T-helper 1 cell treated with Interleukin-12 subunit alpha and Interleukin-12 subunit beta and Interleukin-4 antibody, amounts not matched to agents 30 ng/mL and 1 ng/mL, for 36 hours (primary cell): Measurements from ENCODE around the gene TMEM217. TPM values are rescaled to one million over a fixed set of nuclear protein-coding genes. Genes with fewer than 3 reads are reported as not detected.
"Not testable (repeated sequence)": the region's sequence is repeated elsewhere in the genome, so short reads cannot be mapped to it uniquely, and the experiment has no call there.

Experiments
- intact Hi-C: fragments of 100-400 bp; cut with micrococcal nuclease; formaldehyde crosslinking; loops from one replicate; pipeline ENCODE4 v1.15.1; 2024
- total RNA-seq: library from RNA; stranded (reverse); gene quantifications from 2 replicates; pipeline ENCODE4 v1.2.3, GENCODE V29; 2022

TMEM217 gene
- total RNA-seq, 1 donor from 2014 or later: 8.0 TPM

DNA sequence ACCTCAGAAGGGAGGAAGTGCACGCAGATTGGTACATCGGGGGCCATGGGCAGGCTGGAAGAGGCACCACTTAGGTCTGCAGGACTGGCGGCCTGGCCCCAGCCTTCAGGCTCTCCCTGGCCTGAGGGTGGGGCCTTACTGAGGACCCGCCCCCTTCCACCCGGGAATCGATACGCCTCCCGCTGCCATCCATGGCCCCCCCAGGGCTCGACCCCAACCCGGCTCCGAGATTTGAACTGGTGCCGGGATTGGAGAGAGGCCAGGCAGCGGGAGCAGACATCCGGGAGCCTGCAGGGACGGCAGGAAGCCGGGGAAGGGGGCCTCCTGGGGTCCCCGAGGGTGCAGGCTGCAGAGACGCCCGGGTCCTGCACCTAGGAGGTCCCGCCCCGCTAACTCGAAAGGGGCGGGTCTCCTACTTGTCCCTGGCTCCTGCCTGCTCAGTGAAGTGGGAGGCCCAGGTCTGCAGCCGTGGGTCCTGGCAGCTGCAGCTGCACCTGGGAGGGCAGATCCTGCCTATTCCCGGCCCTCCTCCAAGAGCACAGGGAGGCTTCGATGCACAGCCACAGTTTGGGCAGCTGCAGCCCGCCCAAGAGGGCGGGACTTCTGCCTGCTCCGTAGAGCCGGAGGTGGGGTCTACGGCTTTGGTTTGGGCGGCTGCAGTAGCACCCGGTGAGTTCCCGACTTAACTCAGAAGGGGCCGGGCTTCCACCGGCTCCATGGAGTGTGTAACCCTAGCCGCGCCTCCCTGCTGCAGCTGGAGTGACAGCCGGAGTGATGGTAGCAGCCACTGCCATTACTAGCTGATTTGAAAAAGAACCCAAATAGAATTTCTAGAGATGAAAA is 35.6 kb downstream of the TMEM217 start:
- intact Hi-C loops: loop anchor here (1.0 to 10.0 kb wide), 6 partner anchors 35 to 472 kb away; partner anchors contain the start of genes MDGA1 and TBC1D22B

DNA sequence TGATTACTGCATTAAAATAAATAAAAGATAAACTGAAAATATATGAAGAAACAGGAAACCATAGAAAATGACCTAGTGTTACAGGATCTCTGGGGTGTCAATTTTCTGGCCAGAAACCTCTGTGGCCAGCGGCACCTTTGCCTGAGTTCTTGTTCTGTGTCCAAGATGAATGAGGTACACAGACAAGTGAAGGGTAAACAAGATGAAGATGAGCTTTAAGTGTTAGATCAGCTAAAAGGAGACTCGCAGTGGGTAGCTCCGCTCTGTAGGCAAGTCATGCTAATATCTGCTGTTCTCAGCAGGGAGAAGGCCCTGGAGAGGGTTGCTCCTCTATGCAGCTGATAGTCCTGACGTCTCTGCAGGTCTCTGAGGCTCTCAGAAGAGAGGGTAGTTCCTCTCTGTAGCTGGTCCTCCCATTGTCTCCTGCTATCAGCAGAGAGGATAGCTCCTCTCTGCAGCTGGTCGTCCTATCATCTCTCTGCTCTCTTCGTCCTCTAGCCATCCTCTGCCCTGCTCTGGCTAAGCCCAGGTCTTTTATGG is 36.3 kb downstream of the TMEM217 start:
- intact Hi-C loops: loop anchor here (1.0 to 10.0 kb wide), 6 partner anchors 36 to 473 kb away; partner anchors contain the start of genes MDGA1 and TBC1D22B

DNA sequence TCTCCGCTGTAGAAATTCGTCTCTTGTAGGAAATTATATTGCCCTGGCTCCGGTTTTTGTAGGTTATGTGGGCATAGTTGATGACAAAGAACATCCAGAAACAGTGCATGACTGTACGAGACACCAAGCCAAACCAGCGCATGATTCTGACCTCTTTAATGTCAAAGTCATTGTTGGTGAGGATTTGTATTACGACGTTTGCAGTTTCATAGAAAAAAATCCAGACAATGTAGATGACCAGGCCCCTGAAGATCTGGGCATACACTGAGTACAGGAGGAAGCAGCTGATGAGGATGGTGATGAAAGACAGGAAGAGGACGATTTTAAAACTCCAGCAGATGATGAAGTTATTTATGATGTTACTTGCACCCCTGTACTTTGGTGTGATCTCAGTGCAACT is 39.4 kb downstream of the TMEM217 start:
- intact Hi-C loops: no loop called here

GRCh38 chr6:37218061-37218460 is 39.9 kb downstream of the TMEM217 start:
- intact Hi-C loops: no loop called here

- intact Hi-C loops: no loop called here
These were observed 45.7 kb downstream of the TMEM217 start for GRCh38 chr6:37212268-37212667.

DNA sequence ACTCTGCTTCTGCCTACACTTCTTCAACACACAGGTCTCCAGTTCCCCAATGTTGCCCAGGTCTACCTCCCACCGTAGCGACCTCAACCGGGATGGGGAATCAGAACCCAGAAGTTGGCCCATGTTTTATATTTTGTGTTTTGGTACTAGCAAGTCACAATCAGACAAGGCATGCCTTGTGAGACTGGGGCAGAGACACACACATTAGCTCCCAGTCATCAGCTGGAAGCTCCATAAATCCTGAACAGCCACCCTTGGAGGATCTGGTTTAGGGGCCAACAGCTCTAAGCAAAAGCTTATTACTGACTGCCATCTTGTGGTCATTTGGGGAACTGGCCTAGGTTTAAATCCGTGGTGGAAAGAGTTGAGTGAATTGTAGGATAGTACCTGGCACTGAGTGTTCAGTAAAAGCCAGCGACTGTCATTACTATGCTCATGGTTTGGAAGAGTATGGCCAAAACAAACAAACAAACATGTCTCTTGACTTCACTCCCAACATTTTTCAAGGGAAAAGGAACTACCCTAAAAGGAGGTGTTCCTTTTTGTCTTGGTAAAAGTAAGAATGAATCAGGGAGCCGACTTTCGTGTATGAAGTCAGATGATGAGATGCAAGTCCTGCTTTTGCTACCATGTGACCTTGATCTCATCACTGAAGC is 47.5 kb downstream of the TMEM217 start:
- intact Hi-C loops: loop anchor here (1.0 kb wide), 6 partner anchors 38 to 444 kb away; partner anchors contain the start of gene C6orf89

DNA sequence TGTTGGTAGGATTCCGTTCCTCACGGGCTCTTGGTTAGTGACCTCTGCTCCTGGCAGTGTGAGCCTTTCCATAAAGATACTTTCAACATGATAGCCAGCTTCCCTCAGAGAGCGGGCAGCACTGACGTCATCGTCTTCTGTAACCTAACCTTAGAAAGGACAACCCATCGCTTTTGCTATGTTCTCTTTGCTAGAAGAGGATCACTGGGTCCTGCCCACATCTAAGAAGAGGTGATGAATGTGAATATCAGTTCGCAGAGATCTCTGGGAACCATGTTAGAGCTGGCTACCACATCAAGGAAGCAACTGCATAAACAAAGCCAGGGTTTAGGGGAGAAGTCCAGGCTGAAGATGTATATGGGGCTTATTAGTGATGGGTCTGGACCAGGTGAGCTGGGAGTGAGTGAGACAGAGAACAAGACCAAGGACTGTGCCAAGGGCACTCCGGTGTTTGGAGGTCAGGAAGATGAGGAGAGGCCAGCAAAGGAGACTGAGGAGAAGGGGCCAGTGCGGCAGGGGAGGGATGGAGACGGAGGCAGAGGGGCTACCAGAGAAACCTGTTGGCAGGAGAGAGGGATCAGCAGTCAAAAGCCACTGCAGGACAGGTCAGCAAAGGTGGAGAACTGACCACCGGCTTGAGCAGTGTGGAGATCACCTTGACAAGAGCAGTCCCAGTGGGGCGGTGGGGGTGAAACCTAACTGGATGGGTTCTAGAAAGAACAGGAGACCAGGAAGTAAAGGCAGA is 48.3 kb downstream of the TMEM217 start:
- intact Hi-C loops: loop anchor here (1.0 to 2.0 kb wide), 8 partner anchors 15 to 443 kb away; partner anchors contain the start of gene C6orf89

DNA sequence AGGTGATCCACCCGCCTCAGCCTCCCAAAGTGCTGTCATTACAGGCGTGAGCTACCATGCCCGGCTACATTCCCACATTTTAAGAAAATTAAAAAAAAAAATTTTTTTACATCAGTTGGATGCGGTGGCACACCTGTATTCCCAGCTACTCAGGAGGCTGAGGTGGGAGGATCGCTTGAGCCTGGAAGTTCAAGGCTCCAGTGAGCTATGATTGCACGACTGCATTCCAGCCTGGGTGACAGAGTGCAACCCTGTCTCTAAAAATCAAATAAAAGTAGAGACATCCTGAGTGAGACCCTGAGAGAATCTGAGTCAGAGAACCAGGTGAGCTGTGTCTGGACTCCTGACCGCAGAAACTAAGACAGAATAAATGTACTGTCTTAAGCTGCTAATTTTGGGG is 49.2 kb downstream of the TMEM217 start:
- intact Hi-C loops: loop anchor here (1.0 to 2.0 kb wide), 5 partner anchors 14 to 296 kb away; no protein-coding TSS in a partner anchor

GRCh38 chr6:37207903-37208456 is 50.0 kb downstream of the TMEM217 start:
- intact Hi-C loops: loop anchor here (1.0 to 2.0 kb wide), 5 partner anchors 13 to 296 kb away; no protein-coding TSS in a partner anchor

DNA sequence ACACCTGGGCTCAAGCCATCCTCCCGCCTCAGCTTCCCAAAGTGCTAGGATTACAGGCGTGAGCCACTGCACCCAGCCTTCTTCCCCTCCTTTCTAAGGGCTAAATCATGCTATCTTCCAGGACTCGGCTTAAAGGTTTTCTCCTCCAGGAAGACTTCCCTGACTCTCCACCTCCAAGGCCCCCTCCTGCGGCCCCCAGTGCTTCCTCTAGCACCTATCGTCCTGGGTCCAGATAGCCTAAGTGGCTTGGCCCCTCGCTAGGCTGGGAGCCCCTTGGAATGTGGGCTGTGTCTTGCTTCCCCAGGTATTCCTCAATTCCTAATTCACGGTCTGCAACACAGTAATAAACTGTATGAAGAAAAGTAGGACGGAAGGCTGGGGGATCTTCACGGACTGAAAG is 51.3 kb downstream of the TMEM217 start:
- intact Hi-C loops: no loop called here

- intact Hi-C loops: no loop called here
These were observed 52.0 kb downstream of the TMEM217 start for GRCh38 chr6:37205997-37206340.

DNA sequence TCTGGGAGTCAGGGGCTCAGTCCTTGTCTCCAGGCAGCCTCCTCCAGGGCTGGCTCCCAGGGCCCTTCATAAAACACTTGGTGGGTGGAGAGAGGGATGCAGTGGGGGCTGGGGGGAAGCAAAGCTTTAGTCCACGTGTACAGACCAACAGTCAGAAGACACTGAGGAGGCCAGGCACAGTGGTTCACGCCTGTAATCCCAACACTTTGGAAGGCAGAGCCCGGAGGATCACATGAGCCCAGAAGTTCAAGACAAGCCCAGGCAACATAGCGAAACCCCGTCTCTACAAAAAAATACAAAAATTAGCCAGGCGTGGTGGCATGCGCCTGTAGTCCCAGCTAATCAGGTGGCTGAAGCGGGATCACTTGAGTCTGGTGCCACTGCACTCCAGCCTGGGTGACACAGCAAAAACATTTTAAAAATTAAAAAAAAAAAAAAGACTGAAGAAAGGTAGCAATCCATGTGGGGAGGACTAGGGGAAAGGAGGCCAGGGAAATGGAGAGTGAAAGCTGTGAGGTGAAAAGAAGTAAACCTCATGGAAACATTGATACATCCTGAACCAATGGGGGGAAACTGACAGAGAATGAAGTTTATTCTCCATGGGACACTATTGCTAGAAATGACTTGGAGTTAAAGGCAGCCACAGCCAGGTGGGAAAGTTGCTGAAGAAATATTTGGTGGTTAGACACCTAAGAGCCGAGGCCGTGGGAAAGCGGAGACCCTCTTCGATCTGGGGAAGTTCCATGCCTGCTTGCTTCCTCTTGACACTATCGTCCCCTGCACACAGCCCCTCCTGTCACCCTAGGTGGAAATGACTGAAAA is 52.6 kb downstream of the TMEM217 start:
- intact Hi-C loops: no loop called here

GRCh38 chr6:37204014-37204751 is 53.8 kb downstream of the TMEM217 start:
- intact Hi-C loops: no loop called here

GRCh38 chr6:37202788-37203491 is 55.0 kb downstream of the TMEM217 start:
- intact Hi-C loops: no loop called here

- intact Hi-C loops: no loop called here
These were observed 56.2 kb downstream of the TMEM217 start for GRCh38 chr6:37201726-37202125.

- intact Hi-C loops: no loop called here
These were observed 57.9 kb downstream of the TMEM217 start for GRCh38 chr6:37200085-37200484.

GRCh38 chr6:37196451-37196850 is 61.5 kb downstream of the TMEM217 start:
- intact Hi-C loops: not testable (repeated sequence)

DNA sequence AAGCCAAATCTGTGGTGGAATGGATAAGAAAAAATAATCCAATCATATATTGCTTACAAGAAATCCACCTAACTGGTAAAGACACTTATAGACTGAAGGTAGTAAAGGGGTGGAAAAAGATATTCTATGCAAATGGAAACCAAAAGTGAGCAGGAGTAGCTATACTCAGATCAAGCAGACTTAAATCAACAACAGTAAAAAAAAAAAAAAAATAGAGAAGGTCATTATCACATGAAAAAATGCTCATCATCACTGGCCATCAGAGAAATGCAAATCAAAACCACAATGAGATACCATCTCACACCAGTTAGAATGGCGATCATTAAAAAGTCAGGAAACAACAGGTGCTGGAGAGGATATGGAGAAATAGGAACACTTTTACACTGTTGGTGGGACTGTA is 63.1 kb downstream of the TMEM217 start:
- intact Hi-C loops: loop anchor here (2.0 kb wide), 1 partner anchor 14 kb away; no protein-coding TSS in a partner anchor

DNA sequence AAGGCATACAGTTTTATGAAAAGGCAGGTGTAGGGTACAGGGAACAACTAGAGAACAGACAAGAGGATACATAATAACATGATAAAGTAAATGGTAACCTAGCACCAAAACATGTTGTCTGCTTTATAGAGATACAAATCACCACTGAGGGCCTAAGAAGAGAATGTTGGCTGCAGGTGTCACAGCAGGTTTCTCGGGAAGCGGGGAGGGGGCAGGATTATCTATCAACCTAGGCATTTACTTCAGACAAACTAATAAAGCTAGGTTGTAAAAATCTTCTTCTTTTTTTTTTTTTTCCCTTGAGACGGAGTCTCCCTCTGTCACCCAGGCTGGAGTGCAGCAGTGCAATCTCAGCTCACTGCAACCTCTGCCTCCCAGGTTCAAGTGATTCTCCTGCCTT is 65.3 kb downstream of the TMEM217 start:
- intact Hi-C loops: no loop called here
